HEK293 (cell line): ENCODE measurements around the gene SDCBP2.

Experiments
- CTCF ChIP-seq: fragments of 450-650 bp; formaldehyde crosslinking; IDR thresholded peaks from 2 replicates; pipeline ENCODE4 v1.5.1; 2016; ENCODE audit warnings: missing biosample characterization, missing genetic modification characterization
- IKZF3 ChIP-seq: fragments of 450-650 bp; IDR thresholded peaks from 2 replicates; pipeline ENCODE4 v1.5.0; 2018; ENCODE audit warnings: missing biosample characterization, mild to moderate bottlenecking, missing genetic modification characterization, moderate library complexity
- REST ChIP-seq: fragments of 450-650 bp; formaldehyde crosslinking; IDR thresholded peaks from 2 replicates; pipeline ENCODE4 v1.5.1; 2016; ENCODE audit warnings: missing biosample characterization, missing genetic modification characterization
- ZBTB6 ChIP-seq: fragments of 450-650 bp; formaldehyde crosslinking; IDR thresholded peaks from 2 replicates; pipeline ENCODE4 v1.5.1; 2017; ENCODE audit warnings: missing biosample characterization, missing genetic modification characterization
- ZNF239 ChIP-seq: fragments of 450-650 bp; formaldehyde crosslinking; IDR thresholded peaks from 2 replicates; pipeline ENCODE4 v1.5.1; 2016; ENCODE audit warnings: missing biosample characterization, missing genetic modification characterization
- ZNF266 ChIP-seq: fragments of 450-650 bp; formaldehyde crosslinking; IDR thresholded peaks from 2 replicates; pipeline ENCODE4 v1.5.1; 2016; ENCODE audit warnings: missing biosample characterization, missing genetic modification characterization, low read depth
- ZNF449 ChIP-seq: fragments of 450-650 bp; formaldehyde crosslinking; IDR thresholded peaks from 2 replicates; pipeline ENCODE4 v1.5.1; 2017; ENCODE audit warnings: missing biosample characterization, mild to moderate bottlenecking, missing genetic modification characterization, moderate library complexity
- ZNF830 ChIP-seq: fragments of 450-650 bp; IDR thresholded peaks from 2 replicates; pipeline ENCODE4 v1.5.0; 2018; ENCODE audit warnings: missing biosample characterization, missing genetic modification characterization, low read depth, mild to moderate bottlenecking, moderate library complexity
- ZNF837 ChIP-seq: fragments of 450-650 bp; formaldehyde crosslinking; IDR thresholded peaks from 2 replicates; pipeline ENCODE4 v1.5.1; 2016; ENCODE audit warnings: missing biosample characterization, missing genetic modification characterization

- TF ChIP-seq CTCF (no peak), IKZF3 (tag by site-specific recombination) (no peak), ZNF266 (no peak), REST (tag by site-specific recombination) (no peak), ZNF830 (tag by site-specific recombination) (no peak), ZNF837 (tag by site-specific recombination) (no peak), ZNF239 (tag by site-specific recombination) (no peak), ZBTB6 (tag by site-specific recombination) (no peak), ZNF449 (tag by site-specific recombination) (no peak)
Measured at GRCh38 chr20:1376408-1377270, 47.7 kb upstream of the SDCBP2 start.
